H1 (cell line): ENCODE data around the gene ZBTB22. TPM values are rescaled to one million over a fixed set of nuclear protein-coding genes. Genes with fewer than 3 reads are reported as not detected.
A peak's percentile ranks its signal among the peaks of the same experiment; 100 is the strongest.

Experiments used
- CTCF ChIA-PET: fragments of 300-600 bp; sonication (Branson Sonifier 250); formaldehyde crosslinking; loops from one replicate; lab custom pipeline; 2021; ENCODE audit not compliant: partially characterized antibody; lab: Charles Lee
- POLR2A ChIA-PET: fragments of 300-600 bp; sonication (Branson Sonifier 250); formaldehyde crosslinking; loops from one replicate; lab custom pipeline; 2021; ENCODE audit warnings: inconsistent platforms; ENCODE audit not compliant: partially characterized antibody; lab: Charles Lee
- DNase-seq, 2 experiments: peaks; one replicate each; pipeline versions ENCODE4 v3.0.0 to v3.0.0-alpha.2; 2010 to 2022; ENCODE audit warnings: low spot score in 2 of 2, low read depth in 1 of 2, mixed read lengths in 1 of 2
- FAIRE-seq: peaks from 2 replicates; lab custom pipeline; 2011; peaks lifted over from hg19 to GRCh38; lab: Jason Lieb, UNC
- H2AFZ ChIP-seq: 2 replicates; pipeline ENCODE4 v1.8.1; 2012; ENCODE audit warnings: low read length, inconsistent platforms
- H2AK5ac ChIP-seq: 2 replicates; pipeline ENCODE4 v1.6.1; 2013; ENCODE audit warnings: low read depth, low read length
- H2BK120ac ChIP-seq: replicated peaks from 2 replicates; pipeline ENCODE3; 2013; ENCODE audit warnings: low read depth, low read length, inconsistent platforms
- H2BK12ac ChIP-seq: 2 replicates; pipeline ENCODE4 v1.6.1; 2013; ENCODE audit warnings: low read depth, low read length
- H2BK15ac ChIP-seq: 2 replicates; pipeline ENCODE4 v1.6.1; 2013; ENCODE audit warnings: low read length
- H2BK20ac ChIP-seq: 2 replicates; pipeline ENCODE4 v1.6.1; 2013; ENCODE audit warnings: low read length
- H2BK5ac ChIP-seq: 2 replicates; pipeline ENCODE4 v1.6.1; 2013; ENCODE audit warnings: low read depth, low read length
- H3K14ac ChIP-seq: 2 replicates; pipeline ENCODE4 v1.6.1; 2013; ENCODE audit warnings: inconsistent platforms; ENCODE audit not compliant: insufficient read length
- H3K18ac ChIP-seq: 2 replicates; pipeline ENCODE4 v1.6.1; 2013; ENCODE audit warnings: low read length; ENCODE audit errors: extremely low read depth
- H3K23ac ChIP-seq: 2 replicates; pipeline ENCODE4 v1.6.1; 2013; ENCODE audit warnings: inconsistent platforms; ENCODE audit not compliant: insufficient read length
- H3K23me2 ChIP-seq: 2 replicates; pipeline ENCODE4 v1.6.1; 2013; ENCODE audit warnings: low read depth, low read length
- H3K27ac ChIP-seq: 2 replicates; pipeline ENCODE4 v1.6.1; 2011; ENCODE audit warnings: low read depth, low read length, inconsistent platforms
- H3K27me3 ChIP-seq, 4 experiments: replicated peaks in 1 of 4; 1 replicate in 1 of 4; 2 replicates in 3 of 4; pipeline versions ENCODE4 v1.6.1 to v1.8.1; 2011 to 2013; ENCODE audit warnings: low read length in 3 of 4, mild to moderate bottlenecking in 3 of 4, inconsistent platforms in 2 of 4, mixed read lengths in 2 of 4, moderate library complexity in 1 of 4; ENCODE audit not compliant: control insufficient read depth in 3 of 4, insufficient read depth in 3 of 4; ENCODE audit errors: extremely low read depth in 1 of 4
- H3K36me3 ChIP-seq, 4 experiments: 2 replicates each; pipeline versions ENCODE4 v1.6.1 to v1.8.1; 2011 to 2013; ENCODE audit warnings: mild to moderate bottlenecking in 4 of 4, low read length in 3 of 4, moderate library complexity in 2 of 4, control low read depth in 1 of 4, inconsistent platforms in 1 of 4; ENCODE audit not compliant: insufficient read depth in 4 of 4, control insufficient read depth in 2 of 4
- H3K4ac ChIP-seq: replicated peaks from 2 replicates; pipeline ENCODE3; 2013; ENCODE audit warnings: low read length, low read depth, mixed read lengths, inconsistent platforms; ENCODE audit not compliant: insufficient read length
- H3K4me1 ChIP-seq, 4 experiments: replicated peaks in 1 of 4; 1 replicate in 1 of 4; 2 replicates in 3 of 4; pipeline versions ENCODE4 v1.6.1 to v1.8.1; 2011 to 2013; ENCODE audit warnings: low read length in 3 of 4, inconsistent platforms in 2 of 4, mixed read lengths in 1 of 4; ENCODE audit not compliant: insufficient read depth in 4 of 4, control insufficient read depth in 3 of 4
- H3K4me2 ChIP-seq, 2 experiments: 2 replicates each; pipeline versions ENCODE4 v1.6.1 to v1.8.1; 2011 to 2013; ENCODE audit warnings: low read depth in 2 of 2, low read length in 2 of 2, control low read depth in 1 of 2, inconsistent platforms in 1 of 2, mild to moderate bottlenecking in 1 of 2; ENCODE audit not compliant: insufficient read depth in 1 of 2
- H3K4me3 ChIP-seq, 4 experiments: fragments of 200-600, 300-600 bp in 1 of 4; sonication (generic), shearing (Covaris generic), sonication (Bioruptor Twin) in 1 of 4; 2 replicates each; pipeline versions ENCODE4 v1.5.1 to v1.8.1; 2011 to 2016; ENCODE audit warnings: low read length in 4 of 4, low read depth in 3 of 4, control low read depth in 2 of 4, inconsistent platforms in 2 of 4, mild to moderate bottlenecking in 2 of 4, mixed read lengths in 1 of 4, moderate library complexity in 1 of 4; ENCODE audit not compliant: insufficient read depth in 2 of 4; ENCODE audit errors: extremely low read depth in 1 of 4
- H3K56ac ChIP-seq: replicated peaks from 2 replicates; pipeline ENCODE3; 2013; ENCODE audit warnings: low read depth, mild to moderate bottlenecking, mixed read lengths, low read length, inconsistent platforms; ENCODE audit not compliant: insufficient read length
- H3K79me1 ChIP-seq: 2 replicates; pipeline ENCODE4 v1.6.1; 2013; ENCODE audit warnings: low read depth, low read length, control low read depth
- H3K79me2 ChIP-seq, 2 experiments: 2 replicates each; pipeline versions ENCODE4 v1.6.1 to v1.8.1; 2012 to 2013; ENCODE audit warnings: low read length in 2 of 2, mild to moderate bottlenecking in 2 of 2, inconsistent platforms in 1 of 2; ENCODE audit not compliant: insufficient read depth in 2 of 2, control insufficient read depth in 1 of 2
- H3K9ac ChIP-seq, 4 experiments: replicated peaks in 1 of 4; 1 replicate in 1 of 4; 2 replicates in 3 of 4; pipeline versions ENCODE4 v1.6.1 to v1.8.1; 2011 to 2013; ENCODE audit warnings: low read depth in 3 of 4, low read length in 3 of 4, control low read depth in 2 of 4, mild to moderate bottlenecking in 2 of 4, moderate library complexity in 2 of 4, inconsistent platforms in 1 of 4; ENCODE audit errors: extremely low read depth in 1 of 4
- H3K9me3 ChIP-seq, 2 experiments: 2 replicates each; pipeline versions ENCODE4 v1.6.1 to v1.8.1; 2012 to 2013; ENCODE audit warnings: mild to moderate bottlenecking in 2 of 2, moderate library complexity in 2 of 2, control low read depth in 1 of 2, inconsistent platforms in 1 of 2, low read depth in 1 of 2, low read length in 1 of 2, mixed read lengths in 1 of 2; ENCODE audit not compliant: insufficient read depth in 2 of 2
- H4K20me1 ChIP-seq, 2 experiments: replicated peaks in 1 of 2; 2 replicates each; pipeline versions ENCODE3 to v1.8.1; 2011 to 2013; ENCODE audit warnings: inconsistent platforms in 2 of 2, low read length in 2 of 2, mild to moderate bottlenecking in 1 of 2; ENCODE audit not compliant: insufficient read depth in 2 of 2, control insufficient read depth in 1 of 2
- H4K5ac ChIP-seq: 2 replicates; pipeline ENCODE4 v1.6.1; 2013; ENCODE audit warnings: low read length, low read depth, mixed read lengths, inconsistent platforms; ENCODE audit not compliant: insufficient read length
- H4K8ac ChIP-seq: 2 replicates; pipeline ENCODE4 v1.8.0; 2013; ENCODE audit warnings: mild to moderate bottlenecking, moderate library complexity, low read length, inconsistent platforms; ENCODE audit not compliant: insufficient read depth; ENCODE audit errors: extremely low read depth
- H4K91ac ChIP-seq: replicated peaks from 2 replicates; pipeline ENCODE3; 2013; ENCODE audit warnings: low read length, mixed read lengths, inconsistent platforms; ENCODE audit not compliant: insufficient read length
- ASH2L ChIP-seq: fragments of 200-600, 300-600 bp; sonication (generic); IDR thresholded peaks from one replicate; pipeline ENCODE4 v1.7.1; 2017; ENCODE audit warnings: low read length
- BACH1 ChIP-seq: IDR thresholded peaks from 2 replicates; pipeline ENCODE4 v1.6.1; 2012; ENCODE audit warnings: low read length, improper control_type of control experiment
- MAFK ChIP-seq: IDR thresholded peaks from 2 replicates; pipeline ENCODE4 v1.6.1; 2012; ENCODE audit warnings: low read depth, mild to moderate bottlenecking, improper control_type of control experiment, low read length
- POLR2AphosphoS5 ChIP-seq: IDR thresholded peaks from 2 replicates; pipeline ENCODE4 v1.6.1; 2011; ENCODE audit warnings: low read depth, low read length
- RXRA ChIP-seq: IDR thresholded peaks from 2 replicates; pipeline ENCODE4 v1.6.1; 2011; ENCODE audit warnings: low read depth, mild to moderate bottlenecking, low read length, moderate library complexity; ENCODE audit not compliant: insufficient read depth
- whole genome bisulfite sequencing, 2 experiments: shearing (Covaris generic) in 1 of 2; methylation state at CpG; one replicate each; pipeline versions ENCODE4 v1.1.6 to v1.1.7; 2013 to 2015; ENCODE audit warnings: low lambda C conversion rate in 2 of 2, mixed read lengths in 2 of 2, inconsistent platforms in 1 of 2, low coverage in 1 of 2, missing lambda C conversion rate in 1 of 2; ENCODE audit not compliant: insufficient replicate concordance in 2 of 2, insufficient coverage in 1 of 2, insufficient read length in 1 of 2; ENCODE audit errors: extremely low coverage in 1 of 2, missing lambda C conversion rate in 1 of 2; 5-methylcytosine and 5-hydroxymethylcytosine counted together
- long read RNA-seq, 2 experiments: library from RNA in 1 of 2; library from capped mRNA in 1 of 2; stranded (forward); transcript quantifications; one replicate each; pipeline ENCODE4 v2.0.0, GENCODE V29; 2021; ENCODE audit warnings: inconsistent platforms in 1 of 2
- polyA minus RNA-seq, 3 experiments: library from RNA; depleted of rRNA, polyadenylated mRNA; stranded (reverse); fragments of >200 nt; gene quantifications; 1 replicate in 2 of 3; 2 replicates in 1 of 3; pipeline ENCODE4 v1.2.3, GENCODE V29; 2011
- polyA plus RNA-seq, 7 experiments: library from polyadenylated mRNA; depleted of rRNA in 3 of 7; stranded (reverse) in 5 of 7; unstranded in 2 of 7; fragments of >200 nt in 5 of 7; fragments of 200-250 nt in 2 of 7; gene quantifications; 1 replicate in 5 of 7; 2 replicates in 1 of 7; 4 replicates in 1 of 7; pipeline versions ENCODE4 v1.2.1 to v1.2.3, GENCODE V29; 2011 to 2013; ENCODE audit warnings: missing spikeins in 2 of 7, mixed read lengths in 2 of 7
- total RNA-seq: library from RNA; stranded (reverse); fragmentation: NEBNext Ultra II Directional; extraction: Animal tissue kit (Norgen Biotek cat#: 25700); gene quantifications from 2 replicates; pipeline ENCODE4 v1.2.1, GENCODE V29; 2021

The ZBTB22 gene, protein sequence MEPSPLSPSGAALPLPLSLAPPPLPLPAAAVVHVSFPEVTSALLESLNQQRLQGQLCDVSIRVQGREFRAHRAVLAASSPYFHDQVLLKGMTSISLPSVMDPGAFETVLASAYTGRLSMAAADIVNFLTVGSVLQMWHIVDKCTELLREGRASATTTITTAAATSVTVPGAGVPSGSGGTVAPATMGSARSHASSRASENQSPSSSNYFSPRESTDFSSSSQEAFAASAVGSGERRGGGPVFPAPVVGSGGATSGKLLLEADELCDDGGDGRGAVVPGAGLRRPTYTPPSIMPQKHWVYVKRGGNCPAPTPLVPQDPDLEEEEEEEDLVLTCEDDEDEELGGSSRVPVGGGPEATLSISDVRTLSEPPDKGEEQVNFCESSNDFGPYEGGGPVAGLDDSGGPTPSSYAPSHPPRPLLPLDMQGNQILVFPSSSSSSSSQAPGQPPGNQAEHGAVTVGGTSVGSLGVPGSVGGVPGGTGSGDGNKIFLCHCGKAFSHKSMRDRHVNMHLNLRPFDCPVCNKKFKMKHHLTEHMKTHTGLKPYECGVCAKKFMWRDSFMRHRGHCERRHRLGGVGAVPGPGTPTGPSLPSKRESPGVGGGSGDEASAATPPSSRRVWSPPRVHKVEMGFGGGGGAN
- total RNA-seq (9.8 and 9.9 TPM in 2 replicates), polyA plus RNA-seq (2011; rRNA removed) (7.4 and 11.0 TPM in 2 replicates), polyA minus RNA-seq (2011; rRNA and poly(A)+ RNA removed) (13.1 and 18.0 TPM in 2 replicates)
- 10.9 TPM for polyA plus RNA-seq (2011; cell fraction: cytosol; rRNA removed)
- polyA plus RNA-seq (2011; cell fraction: nucleus; rRNA removed) = 14.1 TPM
- 8.2 to 11.0 TPM (median 10.5 TPM) in 4 replicates for polyA plus RNA-seq (2012, experiment 1 of 2)
- polyA plus RNA-seq (2012, experiment 2 of 2) = 6.4 TPM
- polyA plus RNA-seq (2013, experiment 1 of 2) = 4.9 TPM
- 4.7 TPM for polyA plus RNA-seq (2013, experiment 2 of 2)
- 7.9 TPM for polyA minus RNA-seq (2011; cell fraction: cytosol; rRNA and poly(A)+ RNA removed)
- 10.0 TPM for polyA minus RNA-seq (2011; cell fraction: nucleus; rRNA and poly(A)+ RNA removed)
- long read RNA-seq, experiment 1, partial matches to known transcripts = 0 of 5 reads
- long read RNA-seq, experiment 1, other reads (novel, unspliced or antisense) = 4 of 5 reads
- long read RNA-seq, experiment 2 = 0 reads

DNA sequence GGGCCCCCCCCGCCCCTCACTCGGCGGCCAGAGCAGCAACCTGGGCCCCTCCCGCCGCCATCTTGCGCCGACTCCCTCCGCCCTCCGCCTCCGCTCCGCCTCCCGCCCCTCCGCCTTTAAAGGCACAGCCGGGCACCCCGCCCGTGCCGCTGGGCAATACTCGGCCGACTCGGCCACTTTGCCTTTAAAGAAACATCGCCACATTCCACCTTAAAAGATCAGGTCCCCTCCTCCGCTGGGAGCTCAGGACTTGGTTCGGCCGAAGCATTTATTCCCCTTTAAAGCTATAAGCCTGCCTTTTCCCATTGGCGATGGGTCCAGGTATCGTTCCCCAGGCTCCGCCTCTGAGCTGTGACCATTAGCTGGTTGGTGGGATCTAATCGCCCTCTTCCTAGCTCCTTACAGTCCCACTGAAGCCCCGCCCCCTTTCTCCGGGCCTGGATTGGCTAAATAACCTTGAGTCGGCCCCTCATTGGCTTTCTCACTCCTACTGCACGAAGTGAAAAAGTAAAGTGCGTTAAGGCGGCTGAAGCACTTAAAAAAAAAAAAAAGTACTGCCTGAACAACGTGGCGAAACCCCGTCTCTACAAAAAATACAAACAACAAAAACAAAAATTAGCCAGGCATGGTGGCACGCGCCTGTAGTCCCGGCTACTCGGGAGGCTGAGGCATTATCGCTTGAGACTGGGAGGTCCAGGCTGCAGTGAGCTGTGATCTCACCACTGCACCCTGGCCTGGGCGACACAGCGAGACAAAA lies at the start of gene ZBTB22:
Gene ZBTB22, minus strand, starts transcription at position 76 of the 757 bp plus-strand sequence. CDS start 828 bp downstream, outside the sequence.
- Histone ChIP-seq H3K23me2 (peaks cover 29% of the 10 kb centered on the region), H3K27ac (peak within 1 kb of the TSS; percentile 83), H2BK120ac (no peak within 1 kb of the TSS), H2AK5ac (no peak within 1 kb of the TSS), H2AFZ (0 out of 2 replicates have a peak within 1 kb of the TSS, but pooled peaks have one; percentile 33), H2BK5ac (peak within 1 kb of the TSS; percentile 64), H3K4ac (no peak within 1 kb of the TSS), H3K27me3 (no peaks in the 10 kb centered on the region), H3K14ac (no peak within 1 kb of the TSS), H3K23ac (no peak within 1 kb of the TSS), H3K4me1 (peaks cover 0 to 34% (median 22%) of the 10 kb centered on the region in 4 experiments; a peak in 6 of 7 replicates), H3K4me3 (peak within 1 kb of the TSS; percentile 67 to 89 (median 78)), H3K79me1 (peaks cover 7% of the 10 kb centered on the region; the same call in 1 of the 2 replicates), H4K5ac (peak within 1 kb of the TSS; percentile 17), H3K4me2 (peak within 1 kb of the TSS; percentile 65 to 68), H4K8ac (no peak within 1 kb of the TSS), H3K9me3 (no peaks in the 10 kb centered on the region; a peak in 1 of 4 replicates), H3K79me2 (peaks cover 0 to 32% of the 10 kb centered on the region in 2 experiments; a peak in 3 of 4 replicates), H4K20me1 (peaks cover 2 to 5% of the 10 kb centered on the region in 2 experiments), H3K56ac (no peak within 1 kb of the TSS), H3K36me3 (peaks cover 10 to 31% (median 21%) of the 10 kb centered on the region in 4 experiments; a peak in 7 of 8 replicates), H4K91ac (no peak within 1 kb of the TSS), H3K18ac (no peak within 1 kb of the TSS), H2BK12ac (0 out of 2 replicates have a peak within 1 kb of the TSS, but pooled peaks have one; percentile 52), H2BK20ac (no peak within 1 kb of the TSS), H2BK15ac (no peak within 1 kb of the TSS), H3K9ac (peak within 1 kb of the TSS in 3 of 4 experiments; percentile 69 to 79 (median 69); a peak in 6 of 7 replicates)
- POLR2A ChIA-PET = interaction anchor here (0.6 to 3.5 kb wide), 27 partner anchors 9 to 345 kb away, joined by 3 to 25 read pairs (median 4); partner anchors contain the start of genes B3GALT4, RGL2, RPS18 and SYNGAP1
- 2% methylated on average over 28 of the region's 44 CpGs; no CpG with 5 or more reads in 1 of the 2 experiments for WGBS, 2 experiments
- DNase-seq (peak; percentile 95 to 96), FAIRE-seq (no peak)
- CTCF ChIA-PET = interaction anchor here (0.6 to 2.7 kb wide), 10 partner anchors 11 to 385 kb away, joined by 3 to 8 read pairs (median 3); partner anchors contain the start of genes CUTA and RGL2
- TF ChIP-seq MAFK (no peak), RXRA (no peak), BACH1 (no peak), ASH2L (peak; percentile 50), POLR2AphosphoS5 (peak; percentile 53; the same call in 1 of the 2 replicates)
